CD4-positive, alpha-beta T cell treated with Interleukin-1 beta for 1 hour (primary cell): Measurements from ENCODE around the gene RAB8A.
"Not testable (repeated sequence)": the region's sequence is repeated elsewhere in the genome, so short reads cannot be mapped to it uniquely, and the experiment has no call there.

Experiments
- DNase-seq, 2 donors: peaks; one replicate each; pipeline ENCODE4 v3.0.0-alpha.2; 2020 to 2022

The RAB8A gene

DNA sequence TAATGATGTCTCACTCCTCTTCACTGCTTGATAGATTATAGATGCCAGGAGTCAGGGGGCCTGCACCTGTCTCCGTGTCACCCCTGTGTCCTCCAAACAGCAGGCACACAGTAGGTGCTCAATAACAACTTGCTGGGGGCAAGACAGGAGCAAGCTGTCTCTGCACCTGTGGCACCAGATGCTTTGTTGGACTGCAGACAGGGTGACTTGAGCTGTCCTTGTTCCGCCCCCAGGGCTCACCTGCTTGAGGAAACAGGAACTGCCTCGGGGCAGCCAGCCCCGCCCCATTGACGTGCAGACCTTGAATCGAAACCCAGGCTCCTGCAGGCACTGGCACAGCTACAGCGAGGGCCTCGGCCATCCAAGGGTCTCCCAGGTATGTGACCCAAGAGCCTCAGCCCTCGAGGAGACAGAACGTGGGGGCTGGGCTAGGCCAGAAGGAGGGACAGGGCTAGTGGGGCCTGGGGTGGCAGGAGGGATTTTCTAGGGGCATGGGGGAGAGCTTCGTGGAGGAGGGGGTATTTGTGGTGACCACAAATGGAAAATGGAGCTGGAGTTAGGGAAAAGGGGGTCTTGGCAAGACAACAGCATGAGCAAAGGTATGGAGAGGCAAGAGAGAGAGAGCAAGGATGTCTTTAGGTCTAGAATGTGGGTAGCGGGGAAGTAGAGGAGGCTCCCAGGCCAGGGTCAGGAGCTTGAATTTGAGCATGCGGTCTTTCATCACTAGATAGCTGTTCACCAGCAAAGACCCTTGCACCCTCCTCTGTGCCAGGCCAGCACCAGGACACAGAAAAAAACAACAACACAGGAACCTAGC lies 31.9 kb downstream of the RAB8A start, which contains the start of gene HSH2D:
Gene HSH2D (plus strand): TSS at position 287 of the 817 bp plus-strand sequence. CDS start 5,066 bp downstream, outside the sequence.
- DNase-seq = peak; percentile 81 to 90

DNA sequence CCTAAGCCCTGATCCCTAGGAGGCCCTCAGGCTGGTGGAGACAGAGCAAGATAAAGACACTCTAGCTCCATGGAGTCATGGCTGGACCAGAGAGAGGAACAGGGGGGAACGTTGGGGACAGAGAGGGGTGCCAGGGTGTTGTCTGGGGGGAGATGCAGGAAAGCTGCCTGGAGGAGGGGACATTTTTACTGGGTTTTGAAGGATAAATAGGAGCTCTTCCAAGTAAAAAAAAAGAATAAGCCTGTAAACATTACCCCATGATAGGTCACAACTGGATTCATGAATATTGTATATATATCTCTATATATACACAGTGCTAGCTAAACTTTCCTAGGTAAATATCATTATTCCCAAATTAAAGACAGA lies 32.5 kb downstream of the RAB8A start:
- DNase-seq = no peak

DNA sequence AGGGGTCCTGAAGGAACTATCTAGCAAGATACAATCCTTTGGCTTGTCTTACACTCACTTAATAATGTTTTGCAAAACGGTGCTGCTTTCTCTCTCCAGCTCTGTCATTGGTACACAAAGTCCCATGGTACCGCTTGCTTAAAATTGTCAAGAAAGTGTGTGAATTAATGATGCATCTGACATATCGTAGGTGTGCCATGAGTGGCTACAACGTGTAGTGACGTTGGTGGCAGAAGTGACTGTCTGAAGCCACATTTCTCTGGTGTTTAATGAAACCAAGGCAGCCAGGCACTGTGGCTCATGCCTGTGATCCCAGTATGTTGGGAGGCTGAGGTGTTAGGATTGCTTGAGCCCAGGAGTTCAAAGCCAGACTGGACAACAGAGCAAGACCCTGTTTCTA lies 34.4 kb downstream of the RAB8A start:
- no peak for DNase-seq

DNA sequence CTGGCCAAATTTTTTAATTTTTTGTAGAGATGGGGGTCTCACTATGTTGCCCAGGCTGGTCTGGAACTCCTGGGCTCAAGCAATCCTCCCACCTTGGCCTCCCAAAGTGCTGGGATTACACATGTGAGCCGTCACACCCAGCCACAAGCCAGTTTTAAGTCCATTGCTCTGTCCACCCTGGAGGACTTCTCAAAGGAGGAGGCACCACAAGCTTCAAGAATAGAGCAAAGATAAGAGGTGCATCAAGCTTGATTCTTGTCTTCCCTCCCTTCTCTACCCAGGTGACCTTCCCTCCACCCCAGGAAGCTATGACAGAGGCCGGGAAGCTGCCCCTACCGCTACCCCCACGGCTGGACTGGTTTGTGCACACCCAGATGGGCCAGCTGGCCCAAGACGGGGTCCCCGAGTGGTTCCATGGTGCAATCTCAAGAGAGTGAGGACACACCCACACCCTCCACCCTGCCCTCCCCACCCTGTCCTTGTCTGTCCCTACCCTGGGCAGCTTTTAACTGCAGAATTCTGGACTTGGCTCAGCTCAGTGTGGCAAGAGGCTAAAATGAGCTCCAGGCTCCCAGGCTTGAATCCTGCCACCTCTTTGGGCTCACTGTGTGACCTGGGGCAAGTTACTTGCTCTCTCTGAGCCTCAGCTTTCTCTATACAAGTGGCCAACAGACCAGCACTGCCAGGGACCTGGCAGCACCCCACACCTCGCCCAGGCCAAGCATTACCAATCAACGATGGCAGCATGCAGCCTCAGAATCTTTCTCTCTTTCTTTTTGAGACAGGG lies 36.9 kb downstream of the RAB8A start:
- no peak for DNase-seq

DNA sequence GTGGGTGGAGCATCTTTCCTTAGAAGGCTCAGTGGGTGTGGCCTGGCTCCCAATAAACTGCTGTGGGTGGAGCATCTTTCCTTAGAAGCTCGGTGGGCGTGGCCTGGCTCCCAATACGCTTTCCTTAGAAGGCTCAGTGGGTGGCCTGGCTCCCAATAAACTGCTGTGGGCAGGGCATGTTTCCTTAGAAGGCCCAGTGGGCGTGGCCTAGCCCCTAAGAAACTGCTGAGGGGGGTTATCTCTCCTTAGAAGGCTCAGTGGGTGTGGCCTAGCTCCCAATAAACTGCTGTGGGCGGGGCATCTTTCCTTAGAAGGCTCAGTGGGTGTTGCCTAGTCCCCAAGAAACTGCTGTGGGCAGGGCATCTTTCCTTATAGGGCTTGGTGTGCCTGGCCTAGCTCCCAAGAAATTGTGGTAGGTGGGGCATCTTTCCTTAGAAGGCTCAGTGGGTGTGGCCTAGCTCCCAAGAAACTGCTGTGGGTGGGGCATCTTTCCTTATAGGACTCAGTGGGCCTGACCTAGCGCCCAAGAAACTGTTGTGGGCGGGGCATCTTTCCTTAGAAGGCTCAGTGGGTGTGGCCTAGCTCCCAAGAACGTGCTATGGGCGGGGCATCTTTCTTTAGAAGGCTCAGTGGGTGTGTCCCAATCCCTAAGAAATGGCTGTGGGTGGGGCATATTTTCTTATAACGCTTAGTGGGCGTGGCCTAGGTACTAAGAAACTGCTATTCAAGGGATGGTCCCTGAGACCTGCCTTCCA lies 42.1 kb downstream of the RAB8A start:
- no peak for DNase-seq

DNA sequence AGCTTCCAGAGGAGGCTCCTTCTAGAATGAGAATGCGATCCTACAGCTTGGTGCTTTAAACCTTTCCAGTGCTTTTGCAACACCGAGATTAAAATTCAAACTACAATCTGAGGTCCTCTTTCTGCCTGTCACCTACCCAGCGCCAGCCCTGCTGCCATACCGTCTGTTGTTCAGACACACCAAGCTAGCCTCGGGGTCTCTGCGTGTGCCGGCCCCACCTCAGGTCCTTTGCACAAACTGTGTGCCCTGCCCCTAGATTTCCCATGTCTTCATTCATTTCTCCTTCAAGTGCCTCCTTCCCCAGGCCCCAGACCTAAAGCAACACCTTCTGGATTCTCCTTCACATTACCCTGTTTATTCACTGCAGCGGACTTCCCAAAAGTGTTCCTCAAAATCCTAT lies 42.9 kb downstream of the RAB8A start:
- no peak for DNase-seq

DNA sequence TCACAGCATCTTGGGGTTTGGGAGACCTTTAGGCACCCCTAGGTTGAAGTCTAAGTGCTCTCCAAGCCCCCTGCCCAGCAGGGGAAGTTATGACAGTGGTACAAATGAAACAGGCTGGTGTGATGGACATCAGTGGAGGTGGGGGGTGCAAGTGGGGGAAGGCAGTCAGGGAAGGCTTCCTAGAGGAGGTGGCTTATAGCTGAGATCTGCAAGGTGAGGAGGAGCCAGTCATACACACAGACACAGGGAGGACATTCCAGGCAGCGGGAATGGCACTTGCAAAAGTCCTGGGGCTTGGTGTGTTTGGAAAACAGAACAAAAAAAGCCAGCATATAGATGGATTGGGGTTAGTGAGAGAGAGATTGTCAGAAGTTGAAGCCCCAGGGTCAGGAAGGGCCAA lies 43.4 kb downstream of the RAB8A start:
- no peak for DNase-seq

DNA sequence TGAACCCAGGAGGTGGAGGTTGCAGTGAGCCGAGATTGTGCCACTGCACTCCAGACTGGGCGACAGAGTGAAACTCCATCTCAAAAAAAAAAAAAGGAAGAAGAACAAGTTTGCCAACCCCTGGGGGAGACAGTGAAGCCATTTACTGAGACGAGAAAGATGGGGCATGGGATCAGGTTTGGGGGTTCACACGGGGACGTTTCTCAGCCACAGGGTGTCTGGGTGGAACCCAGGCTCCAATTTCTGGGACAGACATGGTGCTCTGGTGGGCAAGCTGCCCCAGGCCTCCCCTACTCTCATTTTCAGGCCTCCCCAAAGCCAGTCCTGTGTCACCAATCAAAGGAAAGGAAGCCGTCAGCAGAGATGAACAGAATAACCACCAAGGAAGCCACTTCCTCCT lies 45.2 kb downstream of the RAB8A start:
- DNase-seq = no peak

DNA sequence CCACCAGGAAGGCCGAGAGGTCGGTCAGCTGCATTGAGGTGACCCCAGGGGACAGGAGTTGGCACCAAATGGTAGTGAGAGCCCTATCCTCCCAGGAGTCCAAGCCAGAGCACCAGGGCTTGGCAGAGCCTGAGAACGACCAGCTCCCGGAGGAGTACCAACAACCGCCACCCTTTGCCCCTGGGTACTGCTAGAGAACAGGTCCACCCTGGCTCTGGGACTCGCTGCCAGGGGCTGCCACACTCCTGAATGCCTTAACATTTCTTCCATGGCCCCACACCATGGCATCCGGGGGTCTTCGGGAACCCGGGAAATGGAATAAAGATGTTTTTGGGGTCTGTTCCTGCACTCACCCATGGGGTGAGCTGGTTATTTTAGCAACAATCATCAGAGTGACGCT lies 45.9 kb downstream of the RAB8A start:
- no peak for DNase-seq

DNA sequence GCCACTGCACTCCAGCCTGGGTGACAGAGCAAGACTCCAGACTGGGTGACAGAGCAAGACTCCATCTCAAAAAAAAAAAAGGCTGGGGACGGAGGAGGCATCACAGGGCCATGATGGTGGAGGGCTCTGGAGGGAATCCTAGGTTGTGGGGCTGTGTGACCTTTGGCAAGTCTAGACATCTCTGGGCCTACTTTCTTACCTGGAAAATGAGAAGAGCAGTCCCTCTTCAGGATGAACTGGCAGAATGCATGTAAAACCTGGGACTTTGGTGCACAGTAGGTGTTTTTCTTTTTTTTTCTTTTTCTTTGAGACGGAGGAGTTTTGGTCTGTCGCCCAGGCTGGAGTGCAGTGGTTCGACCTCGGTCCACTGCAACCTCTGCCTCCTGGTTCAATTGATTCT lies 48.0 kb downstream of the RAB8A start:
- no peak for DNase-seq

DNA sequence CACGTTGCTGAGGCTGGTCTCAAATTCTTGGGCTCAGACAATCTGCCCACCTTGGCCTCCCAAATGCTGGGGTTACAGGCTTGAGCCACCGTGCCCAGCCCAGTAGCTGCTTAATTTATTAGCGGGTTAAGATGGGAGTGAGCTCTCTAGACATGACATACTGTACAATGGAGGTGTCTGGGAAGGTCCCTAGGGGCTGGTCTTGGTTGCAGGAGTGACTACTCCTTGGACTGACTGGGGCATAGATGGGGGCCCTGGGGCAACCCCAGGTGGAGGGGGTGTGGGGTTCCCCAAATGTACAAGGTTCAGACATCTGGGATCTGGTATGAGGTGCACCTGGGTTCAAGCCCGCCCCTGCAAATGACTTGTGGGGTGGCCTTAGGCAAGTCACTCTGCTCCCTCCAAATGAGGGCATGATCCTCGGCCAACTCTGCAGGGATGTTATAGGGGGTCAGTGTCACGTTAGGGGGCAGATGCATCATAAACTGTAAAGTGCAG lies 48.8 kb downstream of the RAB8A start:
- no peak for DNase-seq

DNA sequence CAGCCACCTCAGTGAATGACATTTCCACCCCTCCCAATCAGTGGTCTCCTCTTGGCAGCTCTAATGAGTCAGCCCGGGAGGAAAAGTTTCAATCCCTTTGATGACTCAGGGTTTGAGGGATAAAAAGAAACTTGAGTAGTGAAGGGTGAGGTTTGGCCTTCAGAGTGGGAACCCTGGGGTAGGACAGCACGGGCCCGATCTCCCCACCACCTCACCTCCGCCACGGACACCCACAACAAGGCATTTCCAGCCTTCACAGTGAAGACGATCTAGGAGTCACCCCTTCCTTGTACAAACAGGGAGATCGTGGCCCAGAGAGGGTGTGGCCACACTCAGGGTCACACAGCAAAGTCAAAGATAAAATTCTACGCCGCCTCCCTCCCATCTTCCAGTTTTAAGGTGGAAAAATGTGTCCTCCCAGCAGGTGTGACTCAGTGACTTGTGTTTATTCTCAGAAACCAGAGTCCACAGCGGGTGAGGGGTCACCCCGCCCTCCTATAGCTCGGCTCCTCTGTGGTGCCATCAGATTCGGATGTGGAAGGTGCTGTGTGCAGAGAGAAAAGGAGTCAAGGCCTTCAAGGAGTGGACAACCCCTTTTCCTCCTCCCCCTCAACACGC lies 49.4 kb downstream of the RAB8A start:
- no peak for DNase-seq

DNA sequence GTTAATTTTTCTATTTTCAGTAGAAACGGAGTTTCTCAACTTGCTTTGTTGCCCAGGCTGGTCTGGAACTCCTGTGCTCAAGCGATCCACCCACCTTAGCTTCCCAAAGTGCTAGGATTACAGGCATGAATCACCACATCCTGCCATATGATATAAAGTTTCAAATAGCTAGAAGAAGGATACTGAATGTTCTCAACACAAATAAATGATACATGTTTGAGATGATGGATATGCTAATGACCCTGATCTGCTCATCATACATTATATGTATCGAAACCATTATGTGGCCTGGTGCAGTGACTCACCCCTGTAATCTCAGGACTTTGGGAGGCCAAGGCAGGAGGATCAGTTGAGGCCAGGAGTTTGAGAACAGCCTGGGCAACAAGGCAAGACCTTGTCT lies 50.2 kb downstream of the RAB8A start:
- DNase-seq = no peak

DNA sequence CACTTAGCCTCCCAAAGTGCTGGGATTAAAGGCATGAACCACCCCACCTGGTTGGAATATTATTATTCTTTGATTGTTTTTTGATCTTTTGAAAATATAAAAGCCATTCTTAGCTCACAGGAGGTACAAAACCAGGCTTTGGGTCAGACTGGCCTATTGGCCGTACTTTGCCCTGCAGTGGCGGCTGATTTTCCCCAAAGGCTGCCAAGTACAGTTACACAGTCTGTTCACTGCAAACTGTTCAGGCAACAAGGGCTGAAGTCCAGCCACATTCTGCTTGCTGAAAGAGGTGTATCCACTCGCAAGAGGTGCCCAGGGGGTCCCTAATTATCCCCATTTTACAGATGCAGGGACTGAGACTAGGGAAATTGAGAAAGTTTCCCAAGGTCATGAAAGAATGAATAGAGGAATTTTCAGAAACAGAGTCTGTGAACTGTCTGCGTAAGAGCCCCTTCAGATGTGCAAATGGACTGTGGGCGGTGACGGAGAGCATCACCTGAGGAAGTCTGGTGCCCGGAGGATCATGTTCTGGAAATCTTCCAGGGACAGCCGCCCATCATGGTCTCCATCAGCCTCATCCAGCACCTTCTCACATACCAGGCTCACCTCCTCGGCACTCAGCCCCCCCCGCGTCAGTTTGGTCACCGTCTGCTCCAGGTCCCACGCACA lies 52.7 kb downstream of the RAB8A start:
- no peak for DNase-seq

DNA sequence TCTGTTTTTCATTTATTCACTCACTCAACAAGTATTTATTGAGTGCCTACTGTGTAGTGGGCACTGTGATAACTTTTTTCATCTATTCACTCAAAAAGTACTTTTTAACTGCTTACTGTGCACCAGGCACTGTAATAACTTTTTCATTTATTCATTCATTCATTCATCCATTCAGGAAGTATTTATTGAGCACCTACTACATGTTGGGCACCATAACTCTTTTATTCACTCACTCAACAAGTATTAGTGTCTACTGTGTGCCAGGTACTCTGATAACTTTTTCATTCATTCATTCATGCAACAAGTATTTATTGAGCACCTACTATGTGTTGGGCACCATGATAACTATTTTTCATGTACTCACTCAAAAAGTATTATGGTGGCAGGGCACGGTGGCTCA lies 54.7 kb downstream of the RAB8A start:
- DNase-seq = no peak

DNA sequence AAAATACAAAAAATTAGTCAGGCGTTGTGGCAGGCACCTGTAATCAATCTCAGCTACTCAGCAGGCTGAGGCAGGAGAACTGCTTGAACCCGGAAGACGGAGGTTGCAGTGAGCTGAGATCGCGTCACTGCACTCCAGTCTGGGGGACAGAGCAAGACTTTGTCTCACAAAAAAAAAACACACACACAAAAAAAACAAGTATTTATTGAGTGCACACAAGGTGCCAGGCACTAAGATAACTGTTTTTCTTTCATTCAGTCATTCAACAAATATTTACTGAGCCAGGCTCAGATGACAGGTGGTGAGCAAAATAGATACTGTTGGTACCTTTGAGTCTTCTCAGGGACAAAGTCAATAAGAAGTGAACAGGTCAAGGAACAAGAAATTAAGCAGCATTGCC lies 55.4 kb downstream of the RAB8A start:
- no peak for DNase-seq

DNA sequence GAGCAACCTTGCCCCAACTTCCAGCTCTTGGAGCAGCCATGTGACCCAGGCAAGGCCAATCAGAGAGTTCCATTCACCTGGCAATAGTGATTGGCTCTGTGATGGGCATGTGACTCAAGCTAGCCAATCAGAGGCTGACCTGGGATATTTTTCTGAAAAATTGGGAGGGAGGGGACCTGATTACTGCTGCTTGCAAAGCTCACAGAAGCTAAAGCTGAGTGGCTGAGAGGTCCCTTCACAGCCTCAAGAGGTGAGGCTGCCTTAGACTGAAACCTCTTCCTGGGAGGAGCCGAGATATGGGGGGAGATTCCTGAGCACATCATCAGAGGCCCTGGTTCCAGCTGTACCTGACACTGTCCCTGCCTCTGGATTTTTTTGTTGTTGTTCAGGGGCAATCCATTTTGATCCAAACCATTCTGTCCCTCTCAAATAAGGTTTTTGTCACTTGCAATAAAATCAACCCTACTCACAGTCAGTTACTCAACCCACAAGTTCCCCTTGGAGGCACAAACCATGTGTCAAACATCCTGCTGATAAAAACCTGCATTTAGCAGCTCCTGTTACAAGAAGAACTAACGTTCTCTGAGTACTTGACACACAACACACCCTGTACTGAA lies 56.9 kb downstream of the RAB8A start:
- peak; percentile 31 to 38 for DNase-seq

DNA sequence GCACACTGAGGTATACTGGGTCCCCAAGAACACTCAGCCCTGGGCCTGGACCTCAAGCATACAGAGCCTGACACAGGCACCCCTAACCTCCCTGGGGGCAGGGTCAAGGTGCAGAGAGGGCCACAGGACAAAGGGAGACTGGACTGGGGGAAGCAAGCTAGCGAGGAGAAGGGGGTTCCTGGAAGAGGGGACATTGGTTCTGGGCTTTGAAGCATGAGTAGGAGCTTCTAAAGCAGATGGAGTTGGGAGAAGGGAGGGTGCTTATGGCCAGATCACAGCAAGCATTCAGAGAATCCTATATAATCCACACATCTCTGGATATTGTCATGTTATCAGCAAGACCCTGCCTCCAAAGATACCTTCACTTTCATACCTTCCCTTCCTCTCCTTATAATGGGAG lies 58.4 kb downstream of the RAB8A start:
- no peak for DNase-seq

DNA sequence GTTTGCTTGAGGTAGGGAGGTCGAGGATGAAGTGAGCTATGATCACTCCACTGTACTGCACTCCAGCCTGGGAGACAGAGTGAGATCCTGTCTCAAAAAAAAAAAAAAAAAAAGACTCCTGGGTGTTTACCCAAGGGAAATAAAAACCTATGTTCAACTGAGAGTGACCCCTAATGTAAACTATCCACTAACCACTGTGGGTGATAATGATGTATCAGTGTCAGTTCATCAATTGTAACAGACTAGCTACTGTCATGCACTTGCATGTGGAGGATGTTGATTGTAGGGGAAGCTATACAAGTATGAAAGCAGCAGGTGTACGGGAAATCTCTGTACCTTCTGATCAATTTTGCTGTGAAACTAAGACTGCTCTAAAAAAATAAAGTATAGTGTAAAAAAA lies 64.3 kb downstream of the RAB8A start:
- DNase-seq = no peak

DNA sequence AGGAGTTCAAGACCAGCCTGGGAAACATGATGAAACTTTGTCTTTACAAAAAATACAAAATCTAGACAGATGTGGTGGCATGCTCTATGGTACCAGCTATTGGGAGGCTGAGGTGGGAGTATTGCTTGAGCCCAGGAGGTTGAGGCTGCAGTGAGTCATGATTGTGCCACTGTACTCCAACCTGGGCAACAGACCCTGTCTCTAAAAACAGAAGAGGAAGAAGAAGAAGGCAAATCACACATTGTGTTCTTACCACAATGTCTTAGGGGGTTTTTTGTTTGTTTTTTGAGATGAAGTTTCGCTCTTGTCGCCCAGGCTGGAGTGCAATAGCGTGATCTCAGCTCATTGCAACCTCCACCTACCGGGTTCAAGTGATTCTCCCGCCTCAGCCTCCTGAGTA lies 67.2 kb downstream of the RAB8A start:
- not testable (repeated sequence) for DNase-seq

DNA sequence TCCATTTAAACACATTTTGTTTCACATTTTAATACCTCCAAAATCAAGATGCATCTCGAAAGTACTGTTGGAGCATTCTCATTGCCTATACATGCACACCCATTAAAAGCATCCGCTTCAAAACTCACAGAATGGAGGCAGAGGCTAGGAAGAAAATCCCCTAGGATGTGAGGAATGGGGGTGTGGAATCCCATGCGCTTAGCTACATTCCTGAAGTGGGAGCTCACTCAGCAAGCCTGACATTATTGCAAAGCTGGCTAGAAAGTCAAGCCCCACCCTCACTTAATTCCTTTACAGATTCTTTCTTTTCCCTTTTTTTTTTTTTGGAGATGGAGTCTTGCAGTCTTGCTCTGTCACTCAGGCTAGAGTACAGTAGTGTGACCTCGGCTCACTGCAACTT lies 68.9 kb downstream of the RAB8A start:
- no peak for DNase-seq
